DOHH2 (cell line): ENCODE results near the gene SH2D4B.

ENCODE experiments used
- CTCF ChIP-seq: fragments of 200-600 bp; sonication (generic); IDR thresholded peaks from one replicate; pipeline ENCODE4 v1.5.1; 2014; ENCODE audit warnings: antibody characterized with exemption, mild to moderate bottlenecking, low read depth, low read length; ENCODE audit not compliant: poor library complexity, severe bottlenecking
- EZH2phosphoT487 ChIP-seq: fragments of 200-600 bp; sonication (generic); IDR thresholded peaks from 2 replicates; pipeline ENCODE4 v1.6.1; 2017; ENCODE audit warnings: borderline replicate concordance, mild to moderate bottlenecking, antibody characterized with exemption, low read length, moderate library complexity, mixed read lengths

- TF ChIP-seq CTCF (no peak), EZH2phosphoT487 (no peak)
These were observed 41.0 kb upstream of the SH2D4B start for GRCh38 chr10:80496555-80497172.
